IMR-90 (cell line): Measurements from ENCODE around the gene NOS1AP.

Experiments
- BHLHE40 ChIP-seq: fragments of 150-350 bp; IDR thresholded peaks from 2 replicates; pipeline ENCODE4 v1.6.1; 2016; ENCODE audit warnings: mild to moderate bottlenecking, low read depth, low read length
- CEBPB ChIP-seq: IDR thresholded peaks from 2 replicates; pipeline ENCODE4 v1.6.1; 2012; ENCODE audit warnings: low read depth, low read length, improper control_type of control experiment
- FOS ChIP-seq: fragments of 150-350 bp; IDR thresholded peaks from 2 replicates; pipeline ENCODE4 v1.6.1; 2016; ENCODE audit warnings: low read depth, low read length
- MAFK ChIP-seq: IDR thresholded peaks from 2 replicates; pipeline ENCODE4 v1.6.1; 2012; ENCODE audit warnings: low read depth, low read length, improper control_type of control experiment
- MAZ ChIP-seq: IDR thresholded peaks from 2 replicates; pipeline ENCODE4 v1.6.1; 2012; ENCODE audit warnings: low read depth, mild to moderate bottlenecking, low read length, improper control_type of control experiment, moderate library complexity, borderline replicate concordance
- MXI1 ChIP-seq: IDR thresholded peaks from 2 replicates; pipeline ENCODE4 v1.6.1; 2012; ENCODE audit warnings: low read depth, mild to moderate bottlenecking, low read length, moderate library complexity, borderline replicate concordance
- NFE2L2 ChIP-seq: fragments of 150-350 bp; IDR thresholded peaks from 2 replicates; pipeline ENCODE4 v1.6.1; 2016; ENCODE audit warnings: low read depth, mild to moderate bottlenecking, low read length
- POLR2A ChIP-seq: IDR thresholded peaks from 2 replicates; pipeline ENCODE4 v1.6.1; 2012; ENCODE audit warnings: mild to moderate bottlenecking, low read depth, low read length
- RAD21 ChIP-seq: IDR thresholded peaks from 2 replicates; pipeline ENCODE4 v1.6.1; 2012; ENCODE audit warnings: low read length, improper control_type of control experiment
- RCOR1 ChIP-seq: IDR thresholded peaks from 2 replicates; pipeline ENCODE4 v1.6.1; 2012; ENCODE audit warnings: mild to moderate bottlenecking, low read length, improper control_type of control experiment; ENCODE audit not compliant: insufficient replicate concordance
- TF ChIP-seq, protein P1 (sequence below): conservative IDR thresholded peaks from 2 replicates; pipeline ENCODE4 v1.5.1; 2012; ENCODE audit warnings: mild to moderate bottlenecking, low read depth, low read length, improper control_type of control experiment
- TF ChIP-seq, protein P2 (sequence below): fragments of 150-350 bp; IDR thresholded peaks from 2 replicates; pipeline ENCODE4 v1.6.1; 2017; ENCODE audit warnings: mild to moderate bottlenecking, antibody characterized with exemption, low read length, low read depth

DNA sequence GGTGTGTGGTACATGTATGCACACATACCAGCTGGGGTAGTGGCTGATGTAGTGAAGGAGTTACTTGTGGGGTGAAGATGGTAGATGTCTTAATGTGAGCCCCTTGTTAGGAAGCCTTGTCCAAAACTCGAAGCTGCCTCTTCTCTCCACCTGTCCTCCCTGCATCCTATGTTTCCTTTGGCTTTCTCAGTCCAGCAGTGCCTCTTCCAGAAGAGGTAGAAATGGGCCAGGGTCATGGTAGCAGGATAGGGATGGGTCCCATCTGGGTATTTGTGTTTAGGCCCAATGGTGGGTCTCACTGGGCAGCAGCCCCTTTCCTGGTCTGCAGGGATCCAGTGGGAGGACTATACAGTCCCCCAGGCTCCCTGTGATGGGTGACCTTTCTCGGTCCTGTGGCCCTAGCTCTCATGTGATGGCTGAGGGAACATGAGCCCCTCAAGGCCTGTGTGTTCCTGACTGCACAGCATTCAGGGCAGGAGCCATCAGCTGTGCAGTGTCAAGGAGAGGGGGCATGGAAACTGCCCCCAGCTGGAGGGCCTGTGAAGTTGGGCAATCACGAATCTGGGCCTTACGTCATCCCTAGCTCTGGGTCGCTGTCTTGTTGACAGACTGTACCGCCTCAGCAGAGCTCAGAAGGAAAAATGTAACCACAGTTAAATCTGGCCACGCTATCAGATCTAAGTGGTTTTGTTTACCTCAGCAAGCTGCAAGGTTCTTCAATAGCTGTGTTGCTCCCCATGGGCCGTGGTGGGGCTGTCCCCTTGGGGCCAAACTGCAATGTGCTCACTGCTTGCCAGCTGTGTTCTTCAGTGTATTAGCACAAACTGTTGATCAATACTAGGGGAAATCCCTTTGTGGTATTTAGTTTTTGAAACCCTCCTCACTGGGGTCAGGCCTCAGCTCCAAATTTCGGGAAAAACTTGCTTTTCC, 82.7 kb downstream of the NOS1AP start:
- TF ChIP-seq, protein P1, sequence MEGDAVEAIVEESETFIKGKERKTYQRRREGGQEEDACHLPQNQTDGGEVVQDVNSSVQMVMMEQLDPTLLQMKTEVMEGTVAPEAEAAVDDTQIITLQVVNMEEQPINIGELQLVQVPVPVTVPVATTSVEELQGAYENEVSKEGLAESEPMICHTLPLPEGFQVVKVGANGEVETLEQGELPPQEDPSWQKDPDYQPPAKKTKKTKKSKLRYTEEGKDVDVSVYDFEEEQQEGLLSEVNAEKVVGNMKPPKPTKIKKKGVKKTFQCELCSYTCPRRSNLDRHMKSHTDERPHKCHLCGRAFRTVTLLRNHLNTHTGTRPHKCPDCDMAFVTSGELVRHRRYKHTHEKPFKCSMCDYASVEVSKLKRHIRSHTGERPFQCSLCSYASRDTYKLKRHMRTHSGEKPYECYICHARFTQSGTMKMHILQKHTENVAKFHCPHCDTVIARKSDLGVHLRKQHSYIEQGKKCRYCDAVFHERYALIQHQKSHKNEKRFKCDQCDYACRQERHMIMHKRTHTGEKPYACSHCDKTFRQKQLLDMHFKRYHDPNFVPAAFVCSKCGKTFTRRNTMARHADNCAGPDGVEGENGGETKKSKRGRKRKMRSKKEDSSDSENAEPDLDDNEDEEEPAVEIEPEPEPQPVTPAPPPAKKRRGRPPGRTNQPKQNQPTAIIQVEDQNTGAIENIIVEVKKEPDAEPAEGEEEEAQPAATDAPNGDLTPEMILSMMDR: no peak
- TF ChIP-seq POLR2A (no peak), RAD21 (no peak), NFE2L2 (no peak), FOS (no peak), CEBPB (peak; percentile 68), MAFK (no peak), MAZ (no peak; the same call in 1 of the 2 replicates), BHLHE40 (no peak), MXI1 (no peak), RCOR1 (no peak)
- TF ChIP-seq, protein P2, sequence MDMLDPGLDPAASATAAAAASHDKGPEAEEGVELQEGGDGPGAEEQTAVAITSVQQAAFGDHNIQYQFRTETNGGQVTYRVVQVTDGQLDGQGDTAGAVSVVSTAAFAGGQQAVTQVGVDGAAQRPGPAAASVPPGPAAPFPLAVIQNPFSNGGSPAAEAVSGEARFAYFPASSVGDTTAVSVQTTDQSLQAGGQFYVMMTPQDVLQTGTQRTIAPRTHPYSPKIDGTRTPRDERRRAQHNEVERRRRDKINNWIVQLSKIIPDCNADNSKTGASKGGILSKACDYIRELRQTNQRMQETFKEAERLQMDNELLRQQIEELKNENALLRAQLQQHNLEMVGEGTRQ: no peak
